SK-N-DZ (cell line): ENCODE measurements around the gene PLCD1.
"Not testable (repeated sequence)": the region's sequence is repeated elsewhere in the genome, so short reads cannot be mapped to it uniquely, and the experiment has no call there.

Source experiments
- DNase-seq: peaks from one replicate; pipeline ENCODE4 v3.0.0-alpha.2; 2015; ENCODE audit warnings: low spot score

The PLCD1 gene

GRCh38 chr3:38038447-38038911, 9.0 kb upstream of the PLCD1 start:
- no peak for DNase-seq

GRCh38 chr3:38036906-38037305, 7.5 kb upstream of the PLCD1 start:
- no peak for DNase-seq

GRCh38 chr3:38036286-38036685, 6.8 kb upstream of the PLCD1 start:
- DNase-seq, result no peak

- DNase-seq, result not testable (repeated sequence)
These were observed 4.9 kb upstream of the PLCD1 start for GRCh38 chr3:38034335-38034734.

- DNase-seq, result not testable (repeated sequence)
These were observed 4.1 kb upstream of the PLCD1 start for GRCh38 chr3:38033586-38033985.

GRCh38 chr3:38032328-38032865, 3.0 kb upstream of the PLCD1 start:
- no peak for DNase-seq

- no peak for DNase-seq
These were observed 1.9 kb upstream of the PLCD1 start for GRCh38 chr3:38031022-38031994.

GRCh38 chr3:38030126-38031021, 932 bp upstream of the PLCD1 start:
- no peak for DNase-seq

- no peak for DNase-seq
These were observed 651 bp downstream of the PLCD1 start for GRCh38 chr3:38028621-38029361.

- DNase-seq, result no peak
These were observed 1.7 kb downstream of the PLCD1 start for GRCh38 chr3:38027466-38028465.

- DNase-seq, result no peak
These were observed 2.6 kb downstream of the PLCD1 start for GRCh38 chr3:38026856-38027255.

- no peak for DNase-seq
These were observed 6.3 kb downstream of the PLCD1 start for GRCh38 chr3:38022896-38023709.

- no peak for DNase-seq
These were observed 7.1 kb downstream of the PLCD1 start for GRCh38 chr3:38022301-38022700.

GRCh38 chr3:38021196-38021595, 8.2 kb downstream of the PLCD1 start:
- no peak for DNase-seq

- no peak for DNase-seq
These were observed 9.1 kb downstream of the PLCD1 start for GRCh38 chr3:38020342-38020726.

GRCh38 chr3:38019658-38020341, 9.6 kb downstream of the PLCD1 start:
- no peak for DNase-seq

- no peak for DNase-seq
These were observed 10.9 kb downstream of the PLCD1 start for GRCh38 chr3:38018296-38019266.
